IPS-11a (cell line): ENCODE data around the gene FAM234B.

Source experiments
- H3K4me3 ChIP-seq: one replicate; pipeline ENCODE4 v1.5.1; 2013; ENCODE audit warnings: low read depth, low read length, control low read depth

Gene FAM234B

GRCh38 chr12:13044002-13044905 is at the start of gene FAM234B:
FAM234B (plus strand) TSS chr12:13044381; CDS start chr12:13044404, 23 bp downstream.
- H3K4me3 ChIP-seq, result peak within 1 kb of the TSS; percentile 90

- no peak overlapping the region for H3K4me3 ChIP-seq
These were observed 49.1 kb upstream of the FAM234B start for GRCh38 chr12:12995088-12995487.

- H3K4me3 ChIP-seq, result no peak overlapping the region
These were observed 48.0 kb upstream of the FAM234B start for GRCh38 chr12:12996209-12996608.

- H3K4me3 ChIP-seq, result no peak overlapping the region
These were observed 47.0 kb upstream of the FAM234B start for GRCh38 chr12:12997156-12997555.

- no peak overlapping the region for H3K4me3 ChIP-seq
These were observed 46.4 kb upstream of the FAM234B start for GRCh38 chr12:12997734-12998133.

- H3K4me3 ChIP-seq, result no peak overlapping the region
These were observed 45.9 kb upstream of the FAM234B start for GRCh38 chr12:12998248-12998647.

- peak overlapping the region; percentile 69 for H3K4me3 ChIP-seq
These were observed 44.8 kb upstream of the FAM234B start for GRCh38 chr12:12999271-12999958.

GRCh38 chr12:12999959-13000615 is 44.1 kb upstream of the FAM234B start, which contains the start of gene HEBP1:
HEBP1 (minus strand) TSS chr12:13000265; CDS start chr12:13000114, 151 bp downstream.
- H3K4me3 ChIP-seq, result peak within 1 kb of the TSS; percentile 69

GRCh38 chr12:13000616-13000924 is 43.6 kb upstream of the FAM234B start:
- peak overlapping the region; percentile 58 for H3K4me3 ChIP-seq

GRCh38 chr12:13000925-13001774 is 43.0 kb upstream of the FAM234B start:
- peak overlapping the region; percentile 58 for H3K4me3 ChIP-seq

- peak overlapping the region; percentile 39 for H3K4me3 ChIP-seq
These were observed 42.5 kb upstream of the FAM234B start for GRCh38 chr12:13001775-13002040.

- no peak overlapping the region for H3K4me3 ChIP-seq
These were observed 41.7 kb upstream of the FAM234B start for GRCh38 chr12:13002301-13003097.

GRCh38 chr12:13004361-13004760 is 39.8 kb upstream of the FAM234B start:
- H3K4me3 ChIP-seq, result no peak overlapping the region

GRCh38 chr12:13004986-13005385 is 39.2 kb upstream of the FAM234B start:
- no peak overlapping the region for H3K4me3 ChIP-seq

- no peak overlapping the region for H3K4me3 ChIP-seq
These were observed 38.5 kb upstream of the FAM234B start for GRCh38 chr12:13005649-13006048.

- H3K4me3 ChIP-seq, result no peak overlapping the region
These were observed 36.5 kb upstream of the FAM234B start for GRCh38 chr12:13007496-13008233.

- no peak overlapping the region for H3K4me3 ChIP-seq
These were observed 35.3 kb upstream of the FAM234B start for GRCh38 chr12:13008741-13009380.

GRCh38 chr12:13011098-13011497 is 33.1 kb upstream of the FAM234B start:
- H3K4me3 ChIP-seq, result no peak overlapping the region

GRCh38 chr12:13022851-13023271 is 21.3 kb upstream of the FAM234B start:
- H3K4me3 ChIP-seq, result no peak overlapping the region
